MM.1S (cell line): Measurements from ENCODE around the gene PALM2AKAP2.
"Not testable (repeated sequence)": the region's sequence is repeated elsewhere in the genome, so short reads cannot be mapped to it uniquely, and the experiment has no call there.

Experiments used
- EZH2phosphoT487 ChIP-seq: fragments of 300-600 bp; sonication (generic); IDR thresholded peaks from 2 replicates; pipeline ENCODE4 v1.6.1; 2018; ENCODE audit warnings: antibody characterized with exemption, low read length
- TF ChIP-seq, protein P1 (sequence below): fragments of 300-600 bp; sonication (generic); IDR thresholded peaks from 2 replicates; pipeline ENCODE4 v1.5.1; 2016; ENCODE audit warnings: antibody characterized with exemption, low read length, mixed read lengths

- TF ChIP-seq, protein P1, sequence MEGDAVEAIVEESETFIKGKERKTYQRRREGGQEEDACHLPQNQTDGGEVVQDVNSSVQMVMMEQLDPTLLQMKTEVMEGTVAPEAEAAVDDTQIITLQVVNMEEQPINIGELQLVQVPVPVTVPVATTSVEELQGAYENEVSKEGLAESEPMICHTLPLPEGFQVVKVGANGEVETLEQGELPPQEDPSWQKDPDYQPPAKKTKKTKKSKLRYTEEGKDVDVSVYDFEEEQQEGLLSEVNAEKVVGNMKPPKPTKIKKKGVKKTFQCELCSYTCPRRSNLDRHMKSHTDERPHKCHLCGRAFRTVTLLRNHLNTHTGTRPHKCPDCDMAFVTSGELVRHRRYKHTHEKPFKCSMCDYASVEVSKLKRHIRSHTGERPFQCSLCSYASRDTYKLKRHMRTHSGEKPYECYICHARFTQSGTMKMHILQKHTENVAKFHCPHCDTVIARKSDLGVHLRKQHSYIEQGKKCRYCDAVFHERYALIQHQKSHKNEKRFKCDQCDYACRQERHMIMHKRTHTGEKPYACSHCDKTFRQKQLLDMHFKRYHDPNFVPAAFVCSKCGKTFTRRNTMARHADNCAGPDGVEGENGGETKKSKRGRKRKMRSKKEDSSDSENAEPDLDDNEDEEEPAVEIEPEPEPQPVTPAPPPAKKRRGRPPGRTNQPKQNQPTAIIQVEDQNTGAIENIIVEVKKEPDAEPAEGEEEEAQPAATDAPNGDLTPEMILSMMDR: not testable (repeated sequence)
- not testable (repeated sequence) for TF ChIP-seq EZH2phosphoT487
These were observed 45.4 kb downstream of the PALM2AKAP2 start for GRCh38 chr9:109825383-109825782.
